GM18519 (cell line): ENCODE measurements around the gene NR2F1-AS1.

ENCODE experiments used
- ATAC-seq: cut with Tn5 transposase; IDR thresholded peaks from one replicate; pipeline ENCODE4 v1.9.1; 2021; ENCODE audit warnings: mild to moderate bottlenecking, moderate library complexity; ENCODE audit not compliant: unreplicated experiment, low FRiP score

NR2F1-AS1 gene

DNA sequence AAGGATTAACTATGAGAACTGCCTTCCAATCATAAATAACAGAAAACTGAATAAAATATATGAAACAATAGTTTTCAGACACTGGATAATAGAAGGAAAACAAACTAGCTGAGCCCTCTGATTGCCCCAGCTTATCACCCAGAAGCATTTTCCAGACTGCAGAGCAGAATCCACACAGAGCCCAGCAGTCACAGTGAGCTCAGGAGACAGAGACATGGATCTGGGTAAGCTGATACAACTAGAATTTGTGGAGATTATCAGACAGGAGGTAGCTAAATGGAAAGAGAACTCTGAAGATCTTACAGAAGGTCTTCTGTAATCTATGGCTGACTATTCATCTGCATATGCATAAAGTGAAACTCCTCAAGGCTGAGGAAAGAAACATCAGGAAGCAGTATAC, 128.8 kb downstream of the NR2F1-AS1 start:
- no peak for ATAC-seq

DNA sequence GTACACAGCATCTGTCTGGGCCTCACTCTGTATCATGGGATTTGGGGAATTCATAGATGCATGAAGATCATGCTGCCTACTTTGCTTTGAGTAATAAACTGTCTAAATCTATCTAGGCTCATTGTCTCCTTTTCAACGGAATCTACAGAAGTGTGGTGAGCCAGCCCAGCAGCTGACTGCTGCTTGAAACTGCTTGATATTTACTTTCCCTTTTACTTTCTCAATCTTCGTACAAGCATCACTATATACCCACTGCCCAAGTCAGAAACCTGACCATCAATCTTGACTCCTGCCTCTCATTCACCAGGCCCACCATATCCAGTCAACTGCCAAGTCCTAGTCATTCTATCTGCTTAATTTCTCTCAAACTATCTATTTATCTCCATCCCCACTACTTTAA, 142.9 kb downstream of the NR2F1-AS1 start:
- no peak for ATAC-seq

DNA sequence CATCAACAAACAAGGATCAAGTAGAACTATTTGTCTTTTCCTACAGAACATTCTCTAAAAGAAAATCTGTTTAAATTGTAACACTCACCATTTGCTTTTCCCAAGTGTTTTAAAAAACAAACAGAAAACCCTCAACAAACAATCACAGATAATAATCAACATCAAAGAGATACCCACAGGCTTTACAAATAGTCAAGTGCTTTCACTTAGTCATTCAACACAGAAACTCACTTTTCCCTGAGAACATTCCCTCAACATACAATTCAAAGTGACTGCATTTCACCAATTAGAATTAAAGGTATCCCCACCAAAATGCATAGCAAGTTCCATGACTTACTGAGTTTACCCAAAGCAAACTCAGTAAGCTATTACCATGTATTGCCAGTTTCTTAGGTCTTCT, 144.9 kb downstream of the NR2F1-AS1 start:
- ATAC-seq: no peak

DNA sequence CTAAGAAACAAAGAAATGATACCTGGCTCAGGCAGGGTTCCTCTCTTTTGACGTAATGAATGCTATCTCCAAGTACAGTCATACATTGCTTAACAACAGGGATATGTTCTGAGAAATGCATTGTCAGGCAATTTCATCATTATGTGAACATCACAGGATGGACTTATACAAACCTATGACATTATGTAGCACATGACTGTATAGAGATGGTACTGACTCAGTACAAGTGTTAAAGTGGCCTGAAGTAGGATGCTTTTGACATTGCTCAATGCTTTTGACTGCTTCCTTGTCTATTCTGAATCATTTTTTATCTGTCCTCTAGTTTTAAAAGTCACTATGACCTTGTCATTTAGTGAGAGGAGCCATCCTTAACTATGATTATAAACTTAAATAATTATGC, 147.6 kb downstream of the NR2F1-AS1 start:
- ATAC-seq: no peak

DNA sequence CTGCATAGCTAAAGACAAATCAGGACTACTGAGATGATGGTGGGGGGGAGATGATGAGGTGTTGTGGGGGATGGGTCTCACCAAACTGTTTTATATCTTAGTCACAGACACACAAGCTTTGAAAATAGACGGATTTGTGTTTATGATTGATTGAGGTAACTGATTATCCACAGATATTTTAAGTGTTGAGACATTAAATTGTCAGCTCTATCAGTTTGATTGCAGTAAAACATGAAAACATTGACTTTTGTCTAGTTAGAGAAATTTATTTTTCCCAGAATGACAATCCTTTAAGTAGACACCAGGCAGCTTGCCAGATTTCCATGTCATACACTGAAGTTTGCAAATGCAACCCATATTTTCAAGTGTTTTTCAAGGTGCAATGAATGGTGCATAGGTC, 149.8 kb downstream of the NR2F1-AS1 start:
- ATAC-seq: no peak

DNA sequence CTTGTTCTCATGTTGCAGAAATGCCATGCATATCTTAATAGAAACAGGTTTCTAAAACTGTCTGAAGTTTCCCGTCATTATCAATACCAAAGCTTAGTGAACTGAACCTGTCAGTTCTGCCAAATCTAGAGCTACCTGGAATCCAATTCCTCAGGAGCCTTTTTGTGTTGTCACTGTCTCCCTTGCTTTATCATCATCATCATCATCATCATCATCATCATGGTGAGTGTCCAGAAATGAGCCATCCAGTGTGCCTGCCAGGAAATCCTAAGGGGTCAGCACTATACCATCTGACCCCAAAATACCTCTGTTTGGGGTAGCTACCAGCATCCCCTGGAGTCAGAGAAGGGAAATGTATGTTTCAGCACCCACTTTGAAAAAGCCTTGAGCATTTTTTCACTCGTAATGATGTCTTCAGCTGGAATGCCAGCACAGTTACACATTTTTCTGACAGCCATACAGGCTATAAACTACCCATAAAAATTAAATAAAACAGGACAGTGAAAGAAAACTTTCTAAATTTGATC, 150.3 kb downstream of the NR2F1-AS1 start:
- ATAC-seq: no peak

DNA sequence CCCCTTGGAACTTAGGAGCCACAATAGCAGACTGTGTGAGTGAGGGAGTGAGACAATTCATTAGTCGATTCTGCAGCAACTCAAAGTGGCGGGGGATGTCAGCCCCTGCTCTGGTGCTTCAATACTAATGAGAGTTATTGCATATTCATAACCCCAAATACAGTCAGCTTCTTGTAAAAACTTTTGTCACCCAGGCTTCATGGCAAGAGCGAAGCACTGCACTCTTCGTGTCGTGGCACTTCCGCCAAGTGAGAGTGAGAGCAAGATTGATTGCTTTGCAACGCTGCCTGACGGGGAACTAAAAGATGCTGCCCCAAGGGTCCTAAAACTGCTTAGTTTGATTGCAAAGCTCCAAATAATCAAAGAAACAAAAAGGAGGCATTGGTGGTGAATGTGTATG, 150.9 kb downstream of the NR2F1-AS1 start:
- ATAC-seq: no peak

DNA sequence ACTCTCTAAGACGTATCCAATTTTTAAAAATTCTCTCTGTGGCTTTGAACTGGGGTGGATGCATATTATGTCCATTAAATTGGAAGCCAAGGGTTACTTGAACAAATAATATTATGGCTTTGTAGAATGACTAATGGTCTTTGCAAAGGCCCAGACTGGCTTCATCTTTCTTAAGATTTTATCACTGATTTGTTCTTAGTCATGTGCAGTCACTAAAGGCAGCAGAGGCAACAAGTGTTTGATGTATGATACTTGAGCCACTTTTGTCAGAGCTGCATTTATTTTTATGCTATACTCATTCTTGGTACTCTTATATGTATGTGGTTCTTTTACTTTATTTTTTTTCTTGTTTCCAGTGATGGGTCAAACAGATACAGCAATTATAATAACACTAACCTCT, 152.2 kb downstream of the NR2F1-AS1 start:
- ATAC-seq: no peak

DNA sequence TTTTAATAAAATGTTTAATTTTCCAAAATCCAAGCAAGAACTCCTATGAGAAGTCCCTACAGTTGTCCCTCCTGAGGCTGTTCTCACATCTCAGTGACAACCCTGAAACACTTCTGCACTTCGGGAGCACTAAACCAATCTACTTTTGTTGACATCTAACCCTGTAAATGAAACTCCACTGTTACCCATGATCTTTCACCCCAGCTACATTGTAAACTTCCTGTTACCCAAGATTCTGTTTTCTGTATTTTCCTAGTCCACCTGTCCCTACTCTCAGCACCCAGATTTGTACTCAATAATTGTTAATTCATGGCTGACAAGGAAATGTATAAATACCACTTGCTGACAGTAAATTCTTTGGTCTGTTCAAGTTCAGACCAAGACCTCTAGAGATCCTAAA, 153.7 kb downstream of the NR2F1-AS1 start:
- ATAC-seq: no peak

DNA sequence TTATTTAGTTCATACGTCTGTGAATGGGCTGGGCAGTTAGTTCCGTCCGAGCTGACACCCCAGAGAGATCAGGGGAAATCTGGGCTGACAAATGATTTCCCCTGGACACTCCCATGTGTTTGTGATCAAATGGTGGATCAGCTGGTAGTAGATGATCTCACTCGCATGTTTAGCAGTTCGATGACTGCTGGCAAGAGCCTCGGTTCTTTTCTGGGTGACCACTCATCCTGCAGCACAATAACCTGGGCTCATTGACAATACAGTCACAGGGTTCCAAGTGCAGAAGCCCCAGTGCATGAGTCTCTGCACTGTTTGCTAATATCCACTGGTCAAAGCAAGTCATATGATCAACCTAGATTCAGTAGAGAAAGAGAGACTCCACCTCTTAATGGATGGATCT, 155.9 kb downstream of the NR2F1-AS1 start:
- no peak for ATAC-seq

DNA sequence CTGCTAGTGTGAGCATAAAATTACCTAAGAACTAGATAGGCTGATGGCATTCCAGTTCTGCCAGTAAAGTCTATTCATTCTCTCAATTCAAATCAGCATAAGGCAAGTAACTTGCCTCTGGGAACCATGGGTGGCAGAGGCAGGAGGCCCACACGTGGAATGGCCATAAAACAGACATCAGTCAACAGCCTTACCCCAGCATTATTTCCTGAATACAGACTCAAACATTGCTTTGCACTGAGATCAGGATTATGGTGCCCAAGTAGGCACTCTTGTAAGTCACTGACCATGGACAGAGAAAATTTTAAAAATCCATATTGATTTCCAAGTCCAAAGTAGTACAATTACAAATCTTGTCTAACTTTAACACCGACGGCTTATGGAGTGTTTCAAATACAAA, 157.7 kb downstream of the NR2F1-AS1 start:
- no peak for ATAC-seq

DNA sequence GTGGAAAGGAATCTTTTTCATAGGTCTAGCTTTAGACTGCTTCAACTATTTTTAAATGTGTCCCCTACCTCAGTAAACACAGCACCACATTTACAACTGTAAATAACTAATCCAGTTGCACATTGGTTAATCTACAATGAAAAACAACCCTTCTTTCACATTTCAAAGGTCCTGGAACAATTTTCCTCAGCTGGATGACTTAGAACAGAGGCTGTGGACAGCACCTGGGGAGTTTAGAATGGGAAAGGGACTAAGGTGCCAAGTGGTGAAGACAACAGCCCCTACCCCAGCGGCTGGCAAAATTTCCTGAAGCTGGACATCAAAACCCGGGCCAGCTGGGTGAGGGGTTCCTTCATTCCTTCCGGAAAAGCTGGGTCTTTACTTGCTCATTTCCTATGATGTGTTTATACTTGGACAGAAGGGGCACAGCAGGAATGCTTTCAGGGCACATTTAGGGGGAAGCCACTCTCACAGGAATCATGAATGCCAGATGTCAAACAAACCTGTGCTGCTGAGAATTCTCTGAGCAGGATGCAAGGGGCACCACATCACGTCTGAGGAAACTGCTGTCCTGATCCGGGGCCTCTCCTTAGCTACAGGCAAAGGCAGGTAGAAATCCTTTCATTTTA, 158.3 kb downstream of the NR2F1-AS1 start:
- ATAC-seq: no peak

DNA sequence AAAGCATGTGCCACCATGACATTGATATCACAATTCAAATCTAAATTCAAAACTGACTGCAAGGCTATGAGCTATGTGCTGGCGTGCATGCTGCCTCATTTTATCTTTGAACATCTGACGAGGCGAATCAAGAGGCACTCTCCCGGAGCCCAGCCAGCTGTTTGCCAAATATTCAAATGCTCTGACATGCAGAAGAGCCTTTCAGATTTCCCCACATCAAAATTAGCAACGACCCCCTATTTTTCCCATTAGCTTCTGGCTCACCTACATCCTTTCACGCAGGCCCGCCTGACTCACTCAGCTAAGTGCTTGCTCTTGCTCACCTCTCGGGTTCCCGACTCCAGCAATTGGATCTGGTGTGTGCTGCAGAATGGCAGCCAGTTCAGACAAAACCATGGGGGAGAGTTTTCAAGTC, 159.0 kb downstream of the NR2F1-AS1 start:
- ATAC-seq: no peak

DNA sequence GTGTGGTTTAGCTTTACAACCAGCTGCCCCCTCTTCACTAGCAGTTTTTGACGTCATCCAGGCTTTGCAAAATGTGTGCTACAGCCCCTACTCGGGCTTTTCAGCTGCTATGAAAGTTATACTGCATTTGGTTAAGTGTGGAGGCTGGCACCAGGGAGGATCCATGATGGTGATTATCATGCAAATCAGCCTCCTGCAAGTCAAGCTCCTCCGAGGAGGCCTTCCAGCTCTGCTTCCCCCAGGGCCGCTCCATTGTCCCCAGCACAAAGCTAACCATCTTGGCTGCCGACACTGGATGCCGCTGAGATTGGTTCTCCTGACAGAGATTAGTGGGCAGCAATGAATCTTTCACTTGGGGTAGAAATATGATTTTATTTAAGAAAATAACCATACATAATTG, 159.6 kb downstream of the NR2F1-AS1 start:
- no peak for ATAC-seq

DNA sequence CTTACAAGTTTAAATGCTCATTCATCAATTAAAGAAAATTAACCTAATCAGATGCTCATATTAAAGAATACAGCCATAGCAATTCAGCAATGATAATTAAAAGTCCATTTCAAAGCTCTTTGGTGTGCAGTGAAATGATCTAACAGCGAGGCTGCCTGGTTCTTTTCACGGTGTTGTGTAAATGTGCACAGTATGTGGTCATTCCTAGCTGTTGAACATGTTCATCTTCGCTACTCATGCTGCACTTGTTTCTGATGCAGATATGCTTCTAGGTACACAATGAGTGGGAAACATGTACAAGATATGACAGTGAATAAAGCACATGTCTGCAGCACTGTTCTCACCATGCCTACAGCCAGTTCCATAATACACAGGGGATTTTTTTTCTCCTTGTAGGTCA, 163.5 kb downstream of the NR2F1-AS1 start:
- no peak for ATAC-seq

DNA sequence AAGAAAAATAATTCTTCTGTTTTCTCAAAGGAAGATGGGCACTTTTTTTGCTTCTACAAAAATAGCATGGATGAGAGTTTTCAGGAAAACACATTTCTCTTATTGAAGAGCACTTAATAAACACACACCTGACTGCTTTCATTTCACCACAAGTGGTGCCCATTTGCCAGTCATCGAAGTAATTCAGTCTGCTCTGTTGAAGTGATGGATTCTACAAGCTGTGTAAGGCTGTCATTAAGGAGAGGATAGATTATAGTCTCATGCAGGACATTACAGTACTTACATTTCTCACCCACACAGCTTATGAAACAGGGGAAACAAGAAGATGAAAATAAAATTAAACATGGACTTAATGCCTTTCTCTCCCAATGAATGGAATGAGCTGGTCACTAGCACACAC, 165.2 kb downstream of the NR2F1-AS1 start:
- no peak for ATAC-seq

DNA sequence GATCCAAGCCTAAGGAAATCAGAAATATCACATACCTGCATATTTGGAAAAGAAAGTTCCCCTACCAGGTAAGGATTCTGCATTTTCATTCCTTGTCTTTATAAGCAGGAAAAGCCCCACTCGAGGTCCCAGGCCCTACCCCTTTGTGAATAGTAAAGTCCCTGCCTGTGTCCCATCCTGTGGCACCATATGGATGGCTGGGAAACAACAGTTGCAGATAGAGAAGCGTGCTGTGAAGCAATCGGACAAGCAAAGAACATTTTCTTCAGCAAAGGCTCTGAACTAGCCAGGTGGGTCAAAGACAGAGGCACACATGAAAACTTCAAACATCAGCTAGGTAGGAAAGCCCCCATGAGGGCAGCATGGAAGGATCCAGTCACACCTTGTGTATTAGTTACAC, 169.3 kb downstream of the NR2F1-AS1 start:
- no peak for ATAC-seq

DNA sequence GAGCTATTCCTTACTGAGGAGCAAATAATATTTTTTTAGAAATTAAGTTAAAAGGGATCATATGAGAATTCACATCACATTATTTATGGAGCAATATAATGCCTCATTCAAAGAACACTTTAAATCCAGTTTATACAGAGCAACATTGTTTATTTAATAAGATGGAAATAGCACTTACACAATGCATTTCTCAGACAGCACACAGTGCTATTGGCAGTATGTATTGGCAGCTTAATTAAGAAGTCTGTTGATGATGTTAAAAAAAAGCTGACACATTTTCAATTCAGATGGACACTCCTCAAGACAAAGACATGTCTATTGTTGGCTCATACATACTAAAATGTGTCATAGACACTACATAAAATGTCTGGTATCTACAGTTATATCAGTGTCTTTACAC, 171.3 kb downstream of the NR2F1-AS1 start:
- ATAC-seq: no peak

DNA sequence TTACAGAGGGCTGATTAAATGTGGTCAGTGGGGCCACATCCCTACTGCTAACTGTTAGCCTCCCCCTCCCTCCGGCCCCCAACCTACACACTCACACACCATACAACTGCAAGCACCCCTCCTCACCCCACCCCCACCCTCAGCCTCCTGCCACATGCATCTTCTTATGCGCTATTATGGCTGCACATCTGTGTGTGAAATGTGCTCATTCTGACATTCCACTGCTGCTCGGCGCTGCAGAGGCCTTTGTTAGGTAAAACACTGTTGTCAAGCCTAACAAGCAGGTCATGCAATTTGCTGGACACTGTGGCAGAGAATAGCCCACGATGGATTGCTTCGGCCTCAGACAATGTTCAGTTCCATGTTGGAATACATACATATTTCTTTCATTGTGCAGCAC, 173.6 kb downstream of the NR2F1-AS1 start:
- ATAC-seq: no peak

DNA sequence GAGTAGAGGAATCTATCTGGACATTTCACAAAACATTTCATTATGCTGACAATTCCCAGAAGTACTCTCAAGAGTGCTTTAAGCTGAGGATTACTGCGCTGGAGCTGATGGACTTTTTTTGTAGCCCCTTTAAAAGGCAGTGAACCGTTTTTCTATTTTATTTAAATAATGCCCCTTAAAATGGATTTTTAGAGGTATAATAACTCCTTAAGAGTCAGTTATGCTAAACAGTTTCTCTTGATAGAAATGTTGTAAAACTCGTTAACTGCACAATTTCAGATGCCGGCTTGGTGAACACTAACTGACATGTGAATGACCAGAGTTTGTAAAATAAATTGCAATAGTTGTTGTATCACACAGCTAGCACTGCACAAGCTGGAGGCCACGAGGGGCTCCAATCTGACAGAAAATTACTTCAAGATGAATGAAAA, 174.0 kb downstream of the NR2F1-AS1 start:
- no peak for ATAC-seq

DNA sequence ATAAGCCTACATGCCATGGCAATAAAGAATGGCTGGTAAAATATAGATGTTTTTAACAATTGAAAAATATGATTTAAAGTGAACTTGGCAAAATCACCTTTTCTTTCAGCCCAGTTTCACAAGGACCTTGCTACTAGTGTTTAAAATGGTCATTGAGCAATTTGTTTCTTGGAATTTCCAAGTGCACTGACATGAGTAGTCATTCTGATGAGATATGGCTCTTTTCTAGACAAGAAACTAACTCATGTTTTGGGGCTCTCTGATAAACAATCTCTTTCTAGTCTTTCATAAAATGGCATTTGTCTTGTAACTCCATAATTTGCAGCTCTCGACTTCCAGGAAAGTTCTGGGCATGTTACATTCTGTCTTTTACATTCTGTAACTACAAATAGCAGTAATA, 176.8 kb downstream of the NR2F1-AS1 start:
- ATAC-seq: no peak

DNA sequence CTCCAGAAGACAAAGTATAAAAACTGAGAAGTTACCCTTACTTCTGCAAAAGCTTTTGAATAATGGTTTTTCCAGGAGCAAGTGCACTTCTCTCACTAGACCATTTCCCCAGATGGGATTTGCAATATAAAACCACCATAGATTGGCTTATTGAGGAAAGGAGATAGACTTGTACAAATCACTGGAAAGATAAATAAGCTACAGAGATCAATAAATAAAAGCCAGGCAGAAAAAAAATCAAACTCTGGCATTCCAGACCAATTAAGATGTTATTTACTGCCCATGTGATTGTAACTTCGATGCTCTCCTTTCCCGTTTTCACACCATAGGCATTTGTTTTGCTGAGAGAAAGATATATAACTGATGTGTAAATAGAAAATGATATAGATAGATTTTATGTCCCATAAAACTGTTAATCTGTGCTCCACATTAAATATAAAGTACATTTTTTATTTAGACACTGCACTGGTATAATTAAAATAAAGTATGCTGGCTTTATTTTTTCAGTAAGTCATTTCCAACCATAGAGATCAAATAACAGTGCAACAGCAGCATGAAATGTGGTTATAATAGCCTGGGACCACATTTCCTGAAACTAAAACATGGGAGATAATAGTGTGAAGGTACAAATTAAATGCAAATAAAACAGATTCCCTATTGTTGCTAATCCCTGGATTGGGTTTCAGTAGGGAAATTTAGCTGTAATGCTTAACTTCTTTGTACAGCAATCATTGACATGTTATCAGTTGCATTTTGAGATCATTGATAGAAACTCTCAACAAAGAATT, 177.7 kb downstream of the NR2F1-AS1 start:
- ATAC-seq: no peak
